Measurements from ENCODE around the gene GSS. TPM values are rescaled to one million over a fixed set of nuclear protein-coding genes. Genes with fewer than 3 reads are reported as not detected.
A peak's percentile ranks its signal among the peaks of the same experiment; 100 is the strongest.

GSS gene
- polyA plus RNA-seq, 3 donors, result 57.9 to 59.5 (median 58.0) TPM

DNA sequence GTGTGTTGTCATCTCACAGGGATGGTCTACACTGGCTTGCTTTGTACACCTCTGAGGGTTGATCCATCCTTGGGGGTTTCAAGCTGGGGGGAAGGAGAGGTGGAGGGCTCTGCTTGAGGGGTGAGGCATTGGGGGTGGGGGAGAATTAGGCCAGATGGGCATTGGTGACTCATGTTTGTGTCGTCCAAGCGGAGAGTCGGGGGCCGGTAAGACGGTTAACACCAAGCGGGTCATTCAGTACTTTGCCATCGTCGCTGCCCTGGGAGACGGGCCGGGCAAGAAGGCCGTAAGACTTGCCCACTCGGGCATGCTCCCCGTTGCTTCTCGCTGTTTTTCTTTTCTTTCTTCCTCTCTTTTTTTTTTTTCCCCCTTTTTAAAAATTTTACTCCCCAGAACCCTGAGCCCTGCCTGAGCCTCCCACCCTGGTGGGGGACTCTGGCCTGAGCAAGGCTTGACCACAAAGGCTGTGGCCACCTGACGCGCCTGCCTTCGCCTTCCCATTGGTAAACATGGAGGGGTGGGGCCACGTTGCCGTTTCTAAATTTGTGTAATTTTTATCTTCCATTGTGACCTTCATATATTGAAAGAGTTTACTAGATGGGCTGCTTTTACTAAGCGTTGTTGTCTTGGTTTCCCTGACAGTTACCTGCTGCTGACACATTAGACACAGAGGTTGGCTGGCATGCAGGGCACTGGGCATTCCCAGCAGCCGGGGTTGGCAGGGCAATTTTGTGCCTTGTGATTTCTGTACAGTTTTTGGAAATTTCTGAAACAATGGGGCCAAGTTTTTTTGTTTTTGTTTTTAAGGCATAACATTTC lies 26.9 kb upstream of the GSS start:
- DNase-seq, result no peak

DNA sequence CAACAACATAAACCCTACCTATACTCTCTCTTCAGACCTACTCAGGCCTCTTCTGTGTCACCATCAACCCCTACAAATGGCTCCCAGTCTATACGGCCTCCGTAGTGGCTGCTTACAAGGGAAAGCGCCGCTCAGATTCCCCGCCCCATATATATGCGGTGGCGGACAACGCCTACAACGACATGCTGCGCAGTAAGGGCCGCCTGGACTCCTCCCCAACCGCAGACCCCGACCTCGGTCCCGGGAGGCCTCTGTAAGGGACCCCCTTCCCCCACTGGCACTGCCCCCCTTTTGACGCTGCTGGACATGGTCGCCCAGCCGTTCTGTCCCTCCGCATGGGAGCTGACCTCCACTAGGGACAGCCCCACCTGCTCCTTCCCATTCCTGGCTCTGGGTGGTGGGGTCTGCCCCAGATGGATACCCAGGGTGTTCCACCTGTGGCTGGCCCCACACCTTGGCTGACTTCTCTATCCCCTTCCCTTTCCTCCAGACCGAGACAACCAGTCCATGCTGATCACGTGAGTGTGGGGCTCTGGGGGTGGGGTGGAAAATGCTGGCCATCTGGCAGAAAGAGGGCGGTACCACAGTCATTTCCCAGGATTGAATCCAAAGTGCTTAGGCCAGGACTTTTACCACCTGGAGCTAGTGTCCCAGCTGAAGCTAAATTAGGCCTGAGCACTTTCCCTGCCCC lies 25.1 kb upstream of the GSS start:
- no peak for DNase-seq

DNA sequence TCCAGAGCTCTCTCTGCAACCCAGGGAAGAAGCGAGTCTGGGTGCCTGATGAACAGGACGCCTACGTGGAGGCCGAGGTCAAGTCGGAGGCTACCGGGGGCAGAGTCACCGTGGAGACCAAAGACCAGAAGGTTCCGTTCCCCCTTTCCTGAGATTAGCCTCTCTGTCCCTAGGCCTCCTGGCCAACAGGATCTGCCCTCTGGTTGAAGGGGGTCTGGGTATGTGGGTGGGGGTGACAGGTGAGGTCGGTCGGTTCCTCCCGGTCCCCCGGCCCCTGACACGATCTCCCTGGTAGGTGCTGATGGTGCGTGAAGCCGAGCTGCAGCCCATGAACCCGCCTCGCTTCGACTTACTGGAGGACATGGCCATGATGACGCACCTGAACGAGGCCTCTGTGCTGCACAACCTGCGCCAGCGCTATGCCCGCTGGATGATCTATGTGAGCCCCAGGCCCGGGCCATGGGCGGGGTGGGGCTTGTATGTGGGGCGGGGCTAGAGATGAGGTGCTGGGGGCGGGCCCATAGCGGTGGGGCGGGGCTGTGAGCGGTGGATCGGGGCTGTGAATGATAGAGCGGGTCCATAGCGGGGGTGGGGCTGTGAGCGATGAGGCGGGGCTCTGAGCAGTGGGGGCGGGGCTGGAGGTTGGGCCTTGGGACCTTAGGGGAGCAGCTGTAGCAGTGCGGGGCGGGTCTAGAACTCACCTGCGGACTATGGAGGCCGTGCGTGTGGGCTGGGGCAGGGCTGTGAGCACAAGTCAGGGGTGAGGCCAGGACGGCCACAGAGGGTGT lies 24.0 kb upstream of the GSS start:
- DNase-seq, result no peak

DNA sequence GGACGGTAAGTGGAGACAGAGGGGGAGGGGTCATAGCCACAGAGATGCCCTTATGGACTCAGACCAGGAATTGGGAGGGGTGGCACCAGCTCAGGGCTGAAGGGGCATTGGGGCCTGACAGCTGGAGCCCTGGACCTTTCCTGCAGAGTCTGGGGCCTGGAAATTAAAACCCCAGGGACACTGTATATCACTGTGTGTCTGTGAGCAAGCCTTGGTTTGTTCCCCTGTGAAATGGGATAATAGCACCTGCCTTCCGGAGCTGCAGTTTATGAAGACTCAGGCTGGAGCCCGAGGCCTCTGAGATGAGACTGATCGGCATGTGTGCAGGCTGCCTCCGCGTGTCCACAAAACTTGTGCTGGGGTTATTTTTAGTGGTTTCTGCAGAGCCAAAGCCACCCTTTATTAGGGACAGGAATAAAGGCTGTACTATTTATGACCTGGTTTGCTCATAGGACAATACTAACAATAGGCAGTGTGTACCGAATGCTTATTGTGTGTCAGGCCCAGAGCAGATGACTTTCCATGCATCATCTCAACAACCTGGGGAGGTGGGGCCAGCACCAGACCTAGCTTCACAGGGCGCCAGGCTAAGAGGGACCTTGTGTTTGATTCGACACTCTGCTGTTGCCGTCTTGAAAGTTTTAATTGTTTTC lies 22.6 kb upstream of the GSS start:
- DNase-seq, result no peak

DNA sequence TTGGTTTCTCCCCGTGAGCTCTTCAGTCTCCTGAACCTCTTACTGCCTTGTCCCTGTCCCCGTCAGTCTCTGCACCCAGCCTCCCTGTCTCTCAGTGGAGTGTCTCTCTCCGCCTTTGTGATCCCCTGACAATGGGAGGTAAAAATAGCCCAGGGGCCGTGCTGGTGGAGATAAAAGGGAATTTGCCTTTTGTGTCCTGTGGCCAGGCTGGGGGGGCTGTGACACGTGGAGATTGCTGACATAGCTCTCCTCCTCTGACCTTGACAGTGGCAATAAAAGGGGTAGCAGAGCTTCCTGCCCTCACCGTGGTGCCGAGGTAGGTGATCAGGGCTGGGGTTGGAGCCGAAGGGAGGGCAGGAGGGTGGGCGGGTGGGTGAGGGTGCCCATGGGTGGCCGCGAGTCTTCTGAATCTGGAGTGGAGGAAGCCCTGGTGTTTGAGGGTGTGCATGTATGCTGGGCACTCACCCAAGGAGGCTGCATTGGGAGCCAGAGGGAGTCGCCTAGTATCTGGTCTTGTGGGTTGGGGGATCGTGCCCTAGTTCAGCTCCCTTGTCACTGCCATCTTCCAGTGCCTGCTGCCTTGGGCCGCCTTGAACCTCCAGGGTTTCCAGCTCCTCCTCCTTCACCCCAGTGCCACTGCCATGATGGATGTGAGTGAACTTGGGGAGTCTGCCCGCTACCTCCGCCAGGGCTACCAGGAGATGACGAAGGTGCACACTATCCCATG lies 21.9 kb upstream of the GSS start:
- DNase-seq, result no peak

DNA sequence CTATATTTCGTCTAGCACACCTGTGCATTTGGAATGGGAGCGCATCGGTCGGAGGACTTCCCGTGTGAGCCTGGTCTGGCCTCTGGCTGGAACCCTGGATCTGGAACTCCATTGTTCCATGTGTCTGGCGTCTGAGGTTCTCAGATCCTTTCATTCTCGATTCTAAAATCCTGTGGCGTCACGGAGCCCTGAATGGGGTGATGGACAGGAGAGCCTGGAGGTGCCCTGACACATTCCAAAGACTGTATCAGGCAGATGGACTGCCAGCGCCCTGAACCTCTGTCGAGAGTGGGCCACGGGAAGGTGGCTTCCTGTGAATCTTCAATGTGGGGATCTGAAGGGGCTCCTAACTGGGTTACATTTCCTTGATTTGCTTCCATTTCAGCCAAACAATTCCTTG lies 20.7 kb upstream of the GSS start:
- no peak for DNase-seq

DNA sequence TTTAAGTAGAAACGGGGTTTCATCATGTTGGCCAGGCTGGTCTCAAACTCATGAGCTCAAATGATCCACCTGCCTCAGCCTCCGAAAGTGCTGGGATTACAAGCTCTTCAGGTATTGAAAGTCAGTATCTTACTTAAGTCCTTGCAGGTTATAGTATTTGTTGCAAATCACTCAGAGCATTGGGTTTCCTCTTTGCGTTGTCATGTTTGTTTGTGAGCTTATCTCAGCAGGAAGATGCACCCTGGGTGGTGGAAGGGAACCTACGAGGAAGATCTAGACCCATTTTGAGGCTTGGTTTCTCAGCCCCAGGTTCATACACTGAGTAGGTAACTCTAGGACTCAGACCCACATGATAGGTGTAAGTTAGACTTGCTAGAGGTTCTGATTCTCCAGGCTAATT lies 18.6 kb upstream of the GSS start:
- no peak for DNase-seq

DNA sequence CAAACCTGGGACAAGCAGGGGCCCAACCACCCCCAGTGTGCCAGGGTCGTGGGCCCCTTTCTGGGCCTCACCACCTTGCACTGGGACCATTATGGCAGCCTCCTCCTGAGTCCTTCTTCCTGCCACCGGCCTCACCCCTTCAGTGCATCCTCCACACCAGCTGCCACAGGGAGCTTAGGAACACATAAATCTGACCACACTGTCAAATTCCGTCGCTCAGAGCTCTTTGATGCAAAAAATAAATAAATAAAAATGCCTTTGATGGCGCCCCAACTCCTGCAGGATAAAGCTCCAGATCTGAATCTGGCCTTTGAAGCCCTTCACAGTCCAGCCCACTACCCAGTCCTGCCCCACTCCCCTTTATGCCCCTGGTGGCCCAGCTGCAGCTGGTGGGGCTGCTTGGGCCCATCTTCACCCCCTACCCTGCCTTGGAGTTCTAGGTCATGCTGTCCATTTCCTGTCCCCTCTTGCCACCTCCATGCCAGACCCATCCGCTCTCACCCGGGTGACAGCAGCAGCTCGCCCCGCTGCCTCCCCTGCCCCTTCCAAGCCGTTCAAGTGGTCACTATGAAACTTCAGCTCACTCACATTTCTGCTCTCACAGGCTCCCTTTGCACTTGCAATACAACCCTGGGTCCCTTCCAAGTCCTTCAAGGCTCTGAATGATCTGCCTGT lies 16.1 kb upstream of the GSS start:
- no peak for DNase-seq

DNA sequence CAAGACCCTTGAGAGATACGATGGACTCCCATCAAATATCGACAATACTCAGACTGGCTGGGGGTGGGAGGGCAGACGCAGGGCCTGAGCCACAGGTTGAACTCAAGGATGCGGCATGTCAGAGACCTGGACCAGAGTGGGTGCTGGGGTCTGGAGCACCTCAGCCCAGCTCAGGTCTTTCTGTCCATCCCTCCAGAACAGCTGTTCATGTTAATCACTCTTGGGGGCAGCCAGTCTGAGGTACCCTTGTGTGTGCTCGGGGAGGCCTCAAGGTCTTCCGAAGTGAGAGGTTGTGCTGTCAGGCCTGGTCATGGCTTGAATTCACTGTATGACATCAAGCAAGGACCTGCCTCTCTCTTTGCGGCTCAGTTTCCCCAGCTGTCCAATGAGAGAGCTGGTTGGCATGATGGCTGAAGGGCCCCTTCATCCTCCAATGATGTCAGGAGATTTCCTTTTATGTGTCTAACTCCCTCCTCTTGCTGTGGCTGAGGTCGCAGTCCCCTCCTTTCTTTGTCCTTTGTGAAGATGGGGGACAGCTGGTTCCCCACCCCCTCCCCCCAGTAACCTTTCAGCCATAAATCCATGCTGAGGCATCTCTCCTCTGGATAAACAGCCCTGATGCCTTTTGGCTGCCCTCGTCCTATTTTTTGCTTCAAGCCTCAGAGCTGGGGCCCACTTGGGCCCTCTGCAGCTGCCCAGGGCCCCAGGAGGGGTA lies 15.4 kb upstream of the GSS start:
- DNase-seq, result no peak

DNA sequence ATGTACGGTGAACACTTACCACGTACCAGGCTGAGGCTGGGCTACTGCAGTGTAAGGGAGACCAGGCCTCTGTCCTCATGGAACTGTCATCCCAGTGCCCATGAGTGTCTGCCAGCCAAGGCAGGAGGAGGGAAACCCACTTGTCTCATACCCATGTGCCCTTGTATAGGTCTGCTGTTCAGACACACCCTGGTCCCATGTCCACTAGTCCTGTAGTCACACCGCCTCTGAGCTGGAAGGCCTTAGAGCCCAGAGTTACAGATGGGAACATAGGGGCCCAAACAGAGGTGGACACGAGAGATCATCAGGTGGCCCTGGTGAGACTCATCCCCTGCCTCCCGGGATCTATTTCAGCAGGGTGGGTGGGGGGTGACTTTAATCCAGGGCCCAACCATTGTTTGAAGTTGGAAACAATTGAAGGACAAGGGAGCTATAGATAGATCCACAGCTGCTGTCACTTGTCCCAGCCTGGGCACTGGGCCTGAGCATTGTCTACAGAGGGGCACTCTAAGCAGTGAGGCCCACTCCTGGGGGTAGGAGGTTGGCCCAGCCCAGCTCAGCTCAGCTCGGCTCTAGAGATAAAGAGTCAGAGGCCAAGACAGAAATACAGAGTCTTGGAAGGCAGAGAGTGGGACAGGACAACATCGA lies 14.7 kb upstream of the GSS start:
- DNase-seq, result no peak

DNA sequence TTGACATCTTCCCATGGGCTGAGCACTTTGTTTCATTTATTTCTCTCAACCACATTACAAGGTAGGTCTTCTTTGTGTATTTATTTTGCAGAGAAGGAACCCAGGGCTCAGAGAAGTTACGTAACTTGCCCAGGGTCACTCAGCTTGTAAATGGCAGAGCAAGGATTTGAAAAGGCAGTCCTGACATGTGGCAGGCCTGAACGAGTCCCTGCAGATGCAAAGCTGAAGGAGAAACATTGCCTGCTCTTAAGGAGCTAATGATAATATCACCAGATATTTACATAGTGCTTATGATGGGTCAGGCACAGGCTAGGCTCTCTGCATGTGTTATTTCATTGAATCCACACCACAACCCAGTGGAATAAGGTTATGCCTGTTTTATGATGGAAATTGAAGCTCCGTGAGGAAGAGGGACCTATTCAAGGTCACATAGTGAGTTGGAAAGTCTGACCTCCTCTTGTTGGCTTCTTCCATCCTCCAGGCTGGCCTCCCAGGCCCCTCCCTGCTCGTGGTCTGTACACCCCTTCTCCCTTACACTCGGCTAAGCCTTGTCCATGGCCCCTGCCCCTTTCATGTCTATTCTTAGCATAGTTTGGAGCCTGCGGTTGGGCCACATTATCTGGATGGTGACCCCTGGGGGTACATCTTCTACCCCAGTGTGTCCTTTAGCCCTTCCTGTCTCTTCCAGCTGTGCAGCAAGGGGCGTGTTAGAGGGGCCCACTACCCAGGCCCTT lies 12.6 kb upstream of the GSS start:
- no peak for DNase-seq

DNA sequence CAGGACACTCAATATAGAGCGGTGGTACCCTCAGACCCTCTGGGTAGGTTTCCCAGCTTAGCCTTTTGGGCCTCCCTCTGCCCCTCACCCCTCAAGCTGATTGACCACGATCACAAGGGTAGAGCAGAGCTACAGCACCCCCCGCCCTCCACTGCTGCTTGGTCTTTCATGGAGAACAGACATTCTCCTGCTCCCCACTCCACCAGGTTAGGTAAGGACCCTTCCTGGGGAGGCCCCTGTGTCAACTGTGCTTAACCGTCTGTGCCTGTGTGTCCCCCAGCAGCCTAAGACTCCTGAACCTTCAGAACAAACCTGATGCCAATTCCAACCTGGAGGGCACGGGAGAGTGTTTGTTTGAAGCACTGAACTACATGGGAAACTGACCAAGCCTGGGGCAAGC lies 11.8 kb upstream of the GSS start:
- no peak for DNase-seq

DNA sequence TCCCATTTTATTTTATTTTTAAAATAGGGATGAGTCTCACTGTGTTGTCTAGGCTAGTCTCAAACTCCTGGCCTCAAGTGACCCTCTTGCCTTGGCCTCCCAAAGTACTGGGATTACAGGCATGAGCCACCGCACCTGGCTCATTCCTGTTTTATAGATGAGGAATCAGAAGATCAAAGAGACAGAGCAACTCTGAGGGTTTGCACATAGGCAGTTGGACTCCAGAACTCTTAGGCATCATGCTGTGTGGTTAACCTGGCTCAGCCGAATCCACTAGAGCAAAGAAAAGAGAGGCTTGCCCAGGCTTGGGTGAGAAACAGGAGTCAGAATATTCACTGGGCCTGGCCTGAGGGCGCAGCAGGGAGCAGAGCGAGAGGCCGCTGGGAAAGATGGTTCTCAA lies 9.4 kb upstream of the GSS start:
- no peak for DNase-seq

DNA sequence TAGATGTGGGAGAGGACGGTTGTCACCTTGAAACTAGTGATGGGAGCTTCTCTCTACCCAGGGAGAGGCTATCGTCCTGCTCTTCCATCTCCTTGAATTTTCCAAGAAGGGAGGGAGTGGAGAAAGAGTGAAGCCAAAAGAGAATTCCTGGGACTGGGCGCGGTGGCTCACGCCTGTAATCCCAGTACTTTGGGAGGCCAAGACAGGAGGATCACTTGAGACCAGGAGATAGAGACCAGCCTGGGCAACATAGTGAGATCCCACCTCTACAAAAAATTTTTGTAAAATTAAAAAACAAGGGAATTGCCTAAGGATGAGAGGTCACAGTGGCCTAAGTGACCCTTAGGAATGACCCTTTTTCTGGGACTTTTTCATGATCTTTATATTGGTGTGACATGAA lies 8.9 kb upstream of the GSS start:
- DNase-seq, result no peak

DNA sequence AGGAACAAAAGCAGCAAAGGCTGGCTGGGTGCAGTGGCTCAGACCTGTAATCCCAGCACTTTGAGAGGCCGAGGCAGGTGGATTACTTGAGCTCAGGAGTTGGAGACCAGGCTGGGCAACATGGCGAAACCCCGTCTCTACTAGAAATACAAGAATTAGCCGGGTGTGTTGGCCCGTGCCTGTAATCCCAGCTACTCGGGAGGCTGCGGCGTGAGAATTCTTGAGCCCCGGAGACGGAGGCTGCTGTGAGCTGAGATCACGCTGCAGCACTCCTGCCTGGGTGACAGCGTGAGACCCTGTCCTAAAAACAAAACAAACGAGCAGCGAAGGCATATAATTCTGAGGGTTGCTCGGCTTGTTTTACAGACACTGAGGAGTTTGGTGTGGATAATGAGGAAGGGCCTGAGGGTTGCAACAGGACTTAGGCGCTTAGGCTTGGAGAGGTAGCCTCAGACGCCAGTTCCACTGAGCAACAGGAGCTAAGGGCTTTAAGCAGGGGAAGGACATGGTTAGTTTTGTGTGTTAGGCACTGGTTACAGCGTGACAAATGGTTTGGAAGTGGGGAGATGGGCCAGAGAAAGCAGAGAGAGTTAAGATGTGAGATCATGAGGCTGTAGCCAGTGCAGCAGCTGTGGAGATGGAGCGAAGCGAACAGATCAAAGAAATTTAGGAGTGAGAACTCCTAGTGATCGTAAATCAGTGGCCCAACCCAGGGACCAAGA lies 1.3 kb upstream of the GSS start:
- peak; percentile 35 for DNase-seq

DNA sequence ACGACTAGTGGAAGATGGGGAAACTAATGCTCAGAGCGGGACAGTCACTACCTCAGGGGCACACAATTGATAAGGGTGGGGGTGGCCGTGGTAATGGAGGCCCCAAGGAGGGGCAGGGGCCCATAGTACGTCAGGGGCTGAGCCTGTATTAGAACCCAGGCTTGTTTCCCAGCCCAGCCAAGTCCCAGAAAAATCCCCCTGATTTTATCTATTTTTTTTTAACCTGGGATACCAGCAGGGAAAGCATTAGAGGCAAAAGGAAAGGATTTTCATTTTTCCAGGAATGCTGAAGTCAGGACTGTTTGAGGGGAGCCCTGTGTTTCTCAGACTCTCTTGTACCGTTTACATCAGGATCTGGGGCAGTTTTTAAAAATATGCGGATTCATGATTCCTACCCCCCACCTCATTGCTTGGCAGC lies 444 bp upstream of the GSS start:
- no peak for DNase-seq

DNA sequence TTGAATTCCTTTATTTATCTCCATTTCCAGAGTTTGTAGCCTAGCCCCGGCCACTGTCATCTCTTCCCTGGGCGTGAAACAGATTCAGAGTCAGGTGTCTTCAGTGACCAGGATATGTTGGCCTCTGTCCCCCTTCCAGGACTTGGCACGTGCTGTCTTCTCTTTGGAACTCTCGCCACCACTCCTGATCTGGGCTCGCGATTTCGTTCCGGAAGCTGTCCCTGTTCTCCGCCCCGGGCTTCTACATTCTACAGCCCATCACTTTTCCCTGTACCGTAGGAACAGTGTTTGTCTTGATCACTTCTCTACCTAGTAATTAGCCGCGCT lies 739 bp downstream of the GSS start:
- DNase-seq, result no peak

DNA sequence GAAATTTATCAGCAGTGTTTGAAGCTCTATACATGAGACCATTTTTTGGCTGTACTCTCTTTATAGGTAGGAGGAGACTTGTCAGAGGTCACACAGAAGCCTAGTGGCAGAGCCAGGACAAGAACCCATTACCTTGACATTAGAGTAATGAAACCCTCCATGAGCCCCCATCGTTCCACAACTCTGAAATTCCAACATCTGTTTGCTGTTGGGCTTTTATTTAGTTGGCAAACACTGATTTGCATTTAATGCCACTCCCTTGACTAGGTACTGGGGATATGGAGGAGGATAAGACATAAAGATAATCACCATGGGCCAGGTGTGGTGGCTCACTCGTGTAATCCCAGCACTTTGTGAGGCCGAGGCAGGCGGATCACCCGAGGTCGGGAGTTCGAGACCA lies 1.6 kb downstream of the GSS start:
- no peak for DNase-seq

DNA sequence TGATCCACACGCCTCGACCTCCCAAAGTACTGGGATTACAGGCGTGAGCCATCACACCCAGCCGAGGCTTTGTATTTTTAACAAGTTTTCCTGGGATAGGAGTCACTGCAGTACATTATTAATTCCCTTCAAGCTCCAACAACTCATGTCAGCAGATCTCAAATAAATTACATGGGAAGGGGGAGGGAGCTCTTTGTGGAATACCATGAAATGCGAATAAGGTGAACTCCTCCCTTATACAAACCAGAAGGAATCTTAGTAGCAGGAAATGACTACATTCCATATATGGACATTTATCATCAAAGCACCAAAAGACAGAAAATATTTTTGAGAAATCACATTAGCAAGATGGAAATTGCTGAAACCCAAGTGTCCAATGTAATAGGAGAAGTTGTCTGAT lies 2.9 kb downstream of the GSS start:
- DNase-seq, result peak; percentile 77
